Muscle layer of duodenum (tissue), 2 donors: ENCODE results near the gene TMPRSS11A.

Experiments
- H3K27ac ChIP-seq: one replicate; pipeline ENCODE4 v1.7.0; 2013; ENCODE audit warnings: mild to moderate bottlenecking, low read length
- H3K27me3 ChIP-seq: one replicate; pipeline ENCODE4 v1.7.0; 2013; ENCODE audit warnings: low read depth, mild to moderate bottlenecking, control low read depth, low read length
- H3K36me3 ChIP-seq, 2 donors: one replicate each; pipeline ENCODE4 v1.7.0; 2013; ENCODE audit warnings: low read length in 2 of 2, control low read depth in 1 of 2, mild to moderate bottlenecking in 1 of 2; ENCODE audit not compliant: insufficient read depth in 2 of 2, control insufficient read depth in 1 of 2
- H3K4me1 ChIP-seq, 2 donors: one replicate each; pipeline ENCODE4 v1.7.0; 2013; ENCODE audit warnings: low read length in 2 of 2, mild to moderate bottlenecking in 2 of 2, control low read depth in 1 of 2, moderate library complexity in 1 of 2; ENCODE audit not compliant: insufficient read depth in 2 of 2, control insufficient read depth in 1 of 2
- H3K4me3 ChIP-seq, 2 donors: one replicate each; pipeline ENCODE4 v1.7.0; 2013; ENCODE audit warnings: low read length in 2 of 2, low read depth in 1 of 2, mild to moderate bottlenecking in 1 of 2
- H3K9me3 ChIP-seq, 2 donors: one replicate each; pipeline ENCODE4 v1.7.0; 2013; ENCODE audit warnings: low read length in 2 of 2, control low read depth in 1 of 2, mild to moderate bottlenecking in 1 of 2; ENCODE audit not compliant: control insufficient read depth in 1 of 2
- donor health status: healthy.

Gene TMPRSS11A

GRCh38 chr4:67912080-67912479 lies 51.2 kb downstream of the TMPRSS11A start:
- H3K27me3 ChIP-seq, result no peaks in the 10 kb centered on the region
- no peak overlapping the region for H3K27ac ChIP-seq
- no peaks in the 10 kb centered on the region for H3K36me3 ChIP-seq
- no peaks in the 10 kb centered on the region for H3K9me3 ChIP-seq
- no peaks in the 10 kb centered on the region for H3K4me1 ChIP-seq
- no peak overlapping the region for H3K4me3 ChIP-seq

- H3K27ac ChIP-seq, result no peak overlapping the region
- H3K4me3 ChIP-seq, result no peak overlapping the region
- H3K9me3 ChIP-seq, result no peaks in the 10 kb centered on the region
- H3K4me1 ChIP-seq, result no peaks in the 10 kb centered on the region
- no peaks in the 10 kb centered on the region for H3K27me3 ChIP-seq
- no peaks in the 10 kb centered on the region for H3K36me3 ChIP-seq
Measured at GRCh38 chr4:67911638-67912037, 51.7 kb downstream of the TMPRSS11A start.

GRCh38 chr4:67911141-67911540 lies 52.2 kb downstream of the TMPRSS11A start:
- no peaks in the 10 kb centered on the region for H3K9me3 ChIP-seq
- H3K4me1 ChIP-seq, result no peaks in the 10 kb centered on the region
- H3K27me3 ChIP-seq, result no peaks in the 10 kb centered on the region
- no peak overlapping the region for H3K27ac ChIP-seq
- H3K4me3 ChIP-seq, result no peak overlapping the region
- no peaks in the 10 kb centered on the region for H3K36me3 ChIP-seq

- Histone ChIP-seq H3K4me3 (no peak overlapping the region), H3K4me1 (no peaks in the 10 kb centered on the region), H3K36me3 (no peaks in the 10 kb centered on the region), H3K27me3 (no peaks in the 10 kb centered on the region), H3K27ac (no peak overlapping the region), H3K9me3 (no peaks in the 10 kb centered on the region)
Measured at GRCh38 chr4:67910585-67910905, 52.7 kb downstream of the TMPRSS11A start.

GRCh38 chr4:67909905-67910584 lies 53.2 kb downstream of the TMPRSS11A start:
- no peaks in the 10 kb centered on the region for H3K9me3 ChIP-seq
- H3K4me3 ChIP-seq, result no peak overlapping the region
- no peaks in the 10 kb centered on the region for H3K4me1 ChIP-seq
- H3K27ac ChIP-seq, result no peak overlapping the region
- H3K36me3 ChIP-seq, result no peaks in the 10 kb centered on the region
- H3K27me3 ChIP-seq, result no peaks in the 10 kb centered on the region

GRCh38 chr4:67907650-67908049 lies 55.6 kb downstream of the TMPRSS11A start:
- H3K4me1 ChIP-seq, result no peaks in the 10 kb centered on the region
- no peak overlapping the region for H3K4me3 ChIP-seq
- no peaks in the 10 kb centered on the region for H3K36me3 ChIP-seq
- H3K9me3 ChIP-seq, result peaks cover 0 to 3% of the 10 kb centered on the region in 2 donors
- H3K27ac ChIP-seq, result no peak overlapping the region
- no peaks in the 10 kb centered on the region for H3K27me3 ChIP-seq

- Histone ChIP-seq H3K4me3 (no peak overlapping the region), H3K27ac (no peak overlapping the region), H3K4me1 (no peaks in the 10 kb centered on the region), H3K27me3 (no peaks in the 10 kb centered on the region), H3K36me3 (no peaks in the 10 kb centered on the region), H3K9me3 (peaks cover 0 to 3% of the 10 kb centered on the region in 2 donors)
Measured at GRCh38 chr4:67899096-67899495, 64.2 kb downstream of the TMPRSS11A start.

- Histone ChIP-seq H3K36me3 (no peaks in the 10 kb centered on the region), H3K9me3 (no peaks in the 10 kb centered on the region), H3K27ac (no peak overlapping the region), H3K27me3 (no peaks in the 10 kb centered on the region), H3K4me3 (no peak overlapping the region), H3K4me1 (no peaks in the 10 kb centered on the region)
Measured at GRCh38 chr4:67897686-67898085, 65.6 kb downstream of the TMPRSS11A start.

- Histone ChIP-seq H3K27me3 (no peaks in the 10 kb centered on the region), H3K36me3 (no peaks in the 10 kb centered on the region)
Measured at GRCh38 chr4:67896421-67897065, 66.8 kb downstream of the TMPRSS11A start.

GRCh38 chr4:67894659-67895058 lies 68.6 kb downstream of the TMPRSS11A start:
- no peak overlapping the region for H3K4me3 ChIP-seq
- no peak overlapping the region for H3K27ac ChIP-seq
- no peaks in the 10 kb centered on the region for H3K27me3 ChIP-seq
- H3K9me3 ChIP-seq, result no peaks in the 10 kb centered on the region
- no peaks in the 10 kb centered on the region for H3K4me1 ChIP-seq
- no peaks in the 10 kb centered on the region for H3K36me3 ChIP-seq

More at GRCh38 chr4:67896421-67897065, 66.8 kb downstream of the TMPRSS11A start:
- Histone ChIP-seq H3K9me3 (no peaks in the 10 kb centered on the region), H3K27ac (no peak overlapping the region), H3K4me3 (no peak overlapping the region), H3K4me1 (no peaks in the 10 kb centered on the region)

- Histone ChIP-seq H3K27me3 (no peaks in the 10 kb centered on the region), H3K9me3 (no peaks in the 10 kb centered on the region)
Measured at GRCh38 chr4:67892905-67893304, 70.4 kb downstream of the TMPRSS11A start.

GRCh38 chr4:67892253-67892652 lies 71.0 kb downstream of the TMPRSS11A start:
- no peaks in the 10 kb centered on the region for H3K9me3 ChIP-seq

More at GRCh38 chr4:67892905-67893304, 70.4 kb downstream of the TMPRSS11A start:
- Histone ChIP-seq H3K36me3 (no peaks in the 10 kb centered on the region), H3K27ac (no peak overlapping the region), H3K4me3 (no peak overlapping the region), H3K4me1 (no peaks in the 10 kb centered on the region)

More at GRCh38 chr4:67892253-67892652, 71.0 kb downstream of the TMPRSS11A start:
- H3K27ac ChIP-seq, result no peak overlapping the region
- H3K36me3 ChIP-seq, result no peaks in the 10 kb centered on the region
- H3K27me3 ChIP-seq, result no peaks in the 10 kb centered on the region
- H3K4me1 ChIP-seq, result no peaks in the 10 kb centered on the region
- no peak overlapping the region for H3K4me3 ChIP-seq
